Uterus (tissue), 4 donors: ENCODE data around the gene CFAP61. TPM values are rescaled to one million over a fixed set of nuclear protein-coding genes. Genes with fewer than 3 reads are reported as not detected.

Experiments used
- DNase-seq, 2 donors: peaks; one replicate each; pipeline ENCODE4 v3.0.0-alpha.2; 2019 to 2020
- H3K27ac ChIP-seq, 2 donors: fragments of 200-600 bp; sonication (generic); 1 replicate in 1 of 2; 2 replicates in 1 of 2; pipeline ENCODE4 v1.5.1; 2016 to 2018
- H3K27me3 ChIP-seq, 2 donors: fragments of 200-600 bp; sonication (generic); one replicate each; pipeline ENCODE4 v1.5.1; 2018 to 2019; ENCODE audit warnings: control low read depth in 1 of 2
- H3K36me3 ChIP-seq, 2 donors: fragments of 200-600 bp; sonication (generic); one replicate each; pipeline ENCODE4 v1.5.1; 2019; ENCODE audit warnings: control low read depth in 1 of 2
- H3K4me1 ChIP-seq, 2 donors: fragments of 200-600 bp; sonication (generic); one replicate each; pipeline ENCODE4 v1.5.1; 2018 to 2019; ENCODE audit warnings: control low read depth in 1 of 2
- H3K4me3 ChIP-seq, 2 donors: fragments of 200-600 bp; sonication (generic); 1 replicate in 1 of 2; 2 replicates in 1 of 2; pipeline ENCODE4 v1.5.1; 2018 to 2019; ENCODE audit warnings: mild to moderate bottlenecking in 1 of 2
- H3K9me3 ChIP-seq, 2 donors: fragments of 200-600 bp; sonication (generic); one replicate each; pipeline ENCODE4 v1.5.1; 2019; ENCODE audit warnings: control low read depth in 1 of 2
- POLR2A ChIP-seq, 2 donors: fragments of 450-650 bp; IDR thresholded peaks; one replicate each; pipeline ENCODE4 v1.6.1; 2016; ENCODE audit warnings: antibody characterized with exemption in 2 of 2, mild to moderate bottlenecking in 1 of 2, moderate library complexity in 1 of 2
- intact Hi-C: fragments of 100-400 bp; cut with DNase I; formaldehyde crosslinking; loops from one replicate; pipeline ENCODE4 v1.15.1; 2023; ENCODE audit warnings: low total_unique reads
- total RNA-seq, 4 donors: library from RNA; depleted of rRNA in 3 of 4; stranded (reverse); fragments of >200 nt in 3 of 4; gene quantifications; one replicate each; pipeline versions ENCODE4 v1.1.0 to v1.2.4, GENCODE V29; 2014 to 2023
- TF ChIP-seq, protein P1 (sequence below), 4 experiments: fragments of 200-600 bp in 2 of 4; fragments of 450-650 bp in 2 of 4; sonication (generic) in 2 of 4; IDR thresholded peaks; one replicate each; pipeline ENCODE4 v1.5.1; 2016 to 2019; ENCODE audit warnings: antibody characterized with exemption in 4 of 4, mild to moderate bottlenecking in 2 of 4, moderate library complexity in 1 of 4
- donor health status: DM: yes; HTN: yes; CAD: no.

Gene CFAP61
- total RNA-seq, 4 donors from 2014 or later = 3.0 to 8.2 (median 7.5) TPM; not detected in 1

DNA sequence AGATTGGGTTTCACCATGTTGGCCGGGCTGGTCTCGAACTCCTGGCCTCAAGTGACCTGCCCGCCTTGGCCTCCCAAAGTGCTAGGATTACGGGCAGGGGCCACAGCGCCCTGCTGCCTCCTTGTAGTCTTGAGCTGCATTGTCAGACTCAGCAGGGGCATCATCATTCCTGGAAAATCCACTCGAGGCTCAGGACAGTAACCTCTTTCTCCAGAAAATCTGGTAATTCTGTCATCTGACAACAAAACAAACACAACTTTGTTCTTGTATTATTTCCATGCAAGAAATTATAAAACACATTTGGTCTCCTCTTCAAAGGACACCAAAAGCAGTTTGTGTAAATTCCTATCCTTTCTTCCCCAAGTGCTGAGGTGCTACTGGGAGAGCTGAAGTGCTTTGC, 178.4 kb downstream of the CFAP61 start:
- TF ChIP-seq, protein P1, sequence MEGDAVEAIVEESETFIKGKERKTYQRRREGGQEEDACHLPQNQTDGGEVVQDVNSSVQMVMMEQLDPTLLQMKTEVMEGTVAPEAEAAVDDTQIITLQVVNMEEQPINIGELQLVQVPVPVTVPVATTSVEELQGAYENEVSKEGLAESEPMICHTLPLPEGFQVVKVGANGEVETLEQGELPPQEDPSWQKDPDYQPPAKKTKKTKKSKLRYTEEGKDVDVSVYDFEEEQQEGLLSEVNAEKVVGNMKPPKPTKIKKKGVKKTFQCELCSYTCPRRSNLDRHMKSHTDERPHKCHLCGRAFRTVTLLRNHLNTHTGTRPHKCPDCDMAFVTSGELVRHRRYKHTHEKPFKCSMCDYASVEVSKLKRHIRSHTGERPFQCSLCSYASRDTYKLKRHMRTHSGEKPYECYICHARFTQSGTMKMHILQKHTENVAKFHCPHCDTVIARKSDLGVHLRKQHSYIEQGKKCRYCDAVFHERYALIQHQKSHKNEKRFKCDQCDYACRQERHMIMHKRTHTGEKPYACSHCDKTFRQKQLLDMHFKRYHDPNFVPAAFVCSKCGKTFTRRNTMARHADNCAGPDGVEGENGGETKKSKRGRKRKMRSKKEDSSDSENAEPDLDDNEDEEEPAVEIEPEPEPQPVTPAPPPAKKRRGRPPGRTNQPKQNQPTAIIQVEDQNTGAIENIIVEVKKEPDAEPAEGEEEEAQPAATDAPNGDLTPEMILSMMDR (IDR thresholded peaks at IDR 0.05) = no peak
- TF ChIP-seq POLR2A (IDR thresholded peaks at IDR 0.05) = no peak
- no peaks in the 10 kb centered on the region for H3K4me1 ChIP-seq
- intact Hi-C loops = no loop called here
- no peaks in the 10 kb centered on the region for H3K36me3 ChIP-seq
- H3K27me3 ChIP-seq = no peaks in the 10 kb centered on the region
- DNase-seq = no peak
- no peak overlapping the region for H3K4me3 ChIP-seq
- H3K27ac ChIP-seq = no peak overlapping the region
- no peaks in the 10 kb centered on the region for H3K9me3 ChIP-seq

DNA sequence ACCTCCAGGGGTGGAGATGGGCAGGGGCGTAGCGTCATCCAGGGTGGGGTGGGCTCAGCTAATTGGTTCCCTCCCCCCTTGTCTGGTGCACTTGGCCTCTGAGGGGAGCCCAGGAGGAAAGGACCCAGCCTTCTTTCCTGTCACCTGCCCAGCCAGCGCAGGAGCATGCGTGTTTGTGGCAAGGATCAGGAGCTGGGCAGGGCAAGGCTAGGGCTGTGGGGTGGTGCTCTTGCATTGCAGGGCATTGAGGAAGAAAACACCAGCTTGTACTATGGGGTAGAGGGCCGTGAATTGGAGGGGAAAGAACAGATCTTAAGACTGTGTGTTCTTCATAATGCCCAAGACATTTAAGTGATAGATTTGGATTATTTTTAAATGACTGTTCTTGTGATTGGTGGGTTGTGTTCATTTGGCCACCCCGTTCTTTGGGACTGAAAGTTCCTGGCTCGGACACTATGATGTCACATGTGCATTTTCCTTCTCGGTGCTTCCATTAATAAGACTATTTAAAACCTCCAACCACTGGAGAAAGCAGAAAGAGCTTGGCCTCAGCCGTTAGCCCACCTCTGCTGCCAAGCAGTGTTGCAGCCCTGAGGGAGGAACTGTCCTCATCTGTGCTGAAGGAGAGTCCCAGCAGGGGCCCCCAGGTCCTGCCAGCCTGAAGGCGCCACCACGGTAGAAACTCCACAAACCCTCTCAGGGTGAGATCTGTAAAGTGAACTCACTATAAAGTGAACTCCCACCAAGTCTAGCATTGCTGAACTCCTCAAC, 179.4 kb downstream of the CFAP61 start:
- Histone ChIP-seq H3K4me3 (no peak overlapping the region), H3K4me1 (no peaks in the 10 kb centered on the region), H3K27me3 (no peaks in the 10 kb centered on the region), H3K9me3 (no peaks in the 10 kb centered on the region), H3K36me3 (no peaks in the 10 kb centered on the region), H3K27ac (no peak overlapping the region)
- TF ChIP-seq, protein P1 (IDR thresholded peaks at IDR 0.05) = no peak
- TF ChIP-seq POLR2A (IDR thresholded peaks at IDR 0.05) = no peak
- intact Hi-C loops = no loop called here
- DNase-seq = no peak

DNA sequence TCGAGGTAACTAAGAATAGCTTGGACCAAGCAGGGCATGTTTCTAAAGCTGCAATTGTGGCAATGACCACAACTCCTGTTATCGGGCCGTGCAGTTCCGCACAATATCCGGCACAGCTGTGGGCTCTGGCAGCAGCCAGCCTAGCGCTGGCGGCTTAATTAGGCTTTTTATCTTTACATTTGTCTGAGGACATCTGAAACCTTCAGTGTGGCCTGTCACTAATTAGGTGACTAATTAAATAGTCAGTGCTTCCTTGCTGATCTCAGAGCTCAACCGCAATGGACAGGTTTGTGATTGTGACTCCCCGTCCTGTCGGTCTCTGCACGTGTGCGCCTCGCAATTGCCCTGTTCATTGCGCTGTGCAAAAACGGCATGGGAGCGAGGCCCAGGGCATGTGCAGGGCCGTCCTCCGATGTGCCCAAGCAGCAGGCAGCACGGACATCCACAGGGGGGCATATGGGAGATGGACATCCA, 180.7 kb downstream of the CFAP61 start:
- H3K27me3 ChIP-seq = no peaks in the 10 kb centered on the region
- TF ChIP-seq, protein P1 (IDR thresholded peaks at IDR 0.05) = no peak
- TF ChIP-seq POLR2A (IDR thresholded peaks at IDR 0.05) = no peak
- H3K36me3 ChIP-seq = no peaks in the 10 kb centered on the region
- no peak overlapping the region for H3K27ac ChIP-seq
- DNase-seq = no peak
- intact Hi-C loops = no loop called here
- no peaks in the 10 kb centered on the region for H3K4me1 ChIP-seq
- H3K4me3 ChIP-seq = no peak overlapping the region
- H3K9me3 ChIP-seq = no peaks in the 10 kb centered on the region

- no peak for DNase-seq
- no peaks in the 10 kb centered on the region for H3K9me3 ChIP-seq
- H3K27me3 ChIP-seq = no peaks in the 10 kb centered on the region
- no peaks in the 10 kb centered on the region for H3K4me1 ChIP-seq
- TF ChIP-seq, protein P1 (IDR thresholded peaks at IDR 0.05) = no peak
- no peak for TF ChIP-seq POLR2A (IDR thresholded peaks at IDR 0.05)
- H3K27ac ChIP-seq = no peak overlapping the region
- intact Hi-C loops = no loop called here
- H3K4me3 ChIP-seq = no peak overlapping the region
- no peaks in the 10 kb centered on the region for H3K36me3 ChIP-seq
Measured at GRCh38 chr20:20235681-20236080, 183.3 kb downstream of the CFAP61 start.

- intact Hi-C loops = no loop called here
- Histone ChIP-seq H3K27ac (no peak overlapping the region), H3K36me3 (no peaks in the 10 kb centered on the region), H3K9me3 (no peaks in the 10 kb centered on the region), H3K4me1 (no peaks in the 10 kb centered on the region), H3K4me3 (no peak overlapping the region), H3K27me3 (no peaks in the 10 kb centered on the region)
- no peak for DNase-seq
- no peak for TF ChIP-seq POLR2A (IDR thresholded peaks at IDR 0.05)
- TF ChIP-seq, protein P1 (IDR thresholded peaks at IDR 0.05) = peak; percentile 25 to 49 (median 40)
Measured at GRCh38 chr20:20237093-20237959, 185.0 kb downstream of the CFAP61 start.
